ENCODE results near the gene ZNF398.

Gene ZNF398

DNA sequence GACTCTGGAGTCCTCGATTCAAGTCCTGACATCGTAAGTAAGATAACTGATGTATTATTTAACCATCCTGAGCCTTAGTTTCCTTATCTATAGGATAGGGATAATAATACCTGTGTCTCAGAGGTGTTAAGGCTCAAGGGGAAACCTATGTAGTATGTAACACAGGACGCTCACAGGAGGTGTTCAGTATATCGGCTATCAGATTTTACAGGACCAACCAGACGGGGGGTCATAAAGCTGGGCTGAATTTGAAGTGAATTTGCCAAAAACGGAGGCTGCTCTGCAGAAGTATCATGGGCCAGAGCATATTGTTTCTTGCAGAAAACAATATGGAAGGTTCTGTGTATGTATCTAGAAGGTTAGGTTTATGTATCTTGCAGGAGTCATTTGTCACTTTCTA lies 37.0 kb downstream of the ZNF398 start:
- TF ChIP-seq, protein P1, sequence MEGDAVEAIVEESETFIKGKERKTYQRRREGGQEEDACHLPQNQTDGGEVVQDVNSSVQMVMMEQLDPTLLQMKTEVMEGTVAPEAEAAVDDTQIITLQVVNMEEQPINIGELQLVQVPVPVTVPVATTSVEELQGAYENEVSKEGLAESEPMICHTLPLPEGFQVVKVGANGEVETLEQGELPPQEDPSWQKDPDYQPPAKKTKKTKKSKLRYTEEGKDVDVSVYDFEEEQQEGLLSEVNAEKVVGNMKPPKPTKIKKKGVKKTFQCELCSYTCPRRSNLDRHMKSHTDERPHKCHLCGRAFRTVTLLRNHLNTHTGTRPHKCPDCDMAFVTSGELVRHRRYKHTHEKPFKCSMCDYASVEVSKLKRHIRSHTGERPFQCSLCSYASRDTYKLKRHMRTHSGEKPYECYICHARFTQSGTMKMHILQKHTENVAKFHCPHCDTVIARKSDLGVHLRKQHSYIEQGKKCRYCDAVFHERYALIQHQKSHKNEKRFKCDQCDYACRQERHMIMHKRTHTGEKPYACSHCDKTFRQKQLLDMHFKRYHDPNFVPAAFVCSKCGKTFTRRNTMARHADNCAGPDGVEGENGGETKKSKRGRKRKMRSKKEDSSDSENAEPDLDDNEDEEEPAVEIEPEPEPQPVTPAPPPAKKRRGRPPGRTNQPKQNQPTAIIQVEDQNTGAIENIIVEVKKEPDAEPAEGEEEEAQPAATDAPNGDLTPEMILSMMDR (IDR thresholded peaks at IDR 0.05; ENCODE audit: low read depth, low read length), result no peak

DNA sequence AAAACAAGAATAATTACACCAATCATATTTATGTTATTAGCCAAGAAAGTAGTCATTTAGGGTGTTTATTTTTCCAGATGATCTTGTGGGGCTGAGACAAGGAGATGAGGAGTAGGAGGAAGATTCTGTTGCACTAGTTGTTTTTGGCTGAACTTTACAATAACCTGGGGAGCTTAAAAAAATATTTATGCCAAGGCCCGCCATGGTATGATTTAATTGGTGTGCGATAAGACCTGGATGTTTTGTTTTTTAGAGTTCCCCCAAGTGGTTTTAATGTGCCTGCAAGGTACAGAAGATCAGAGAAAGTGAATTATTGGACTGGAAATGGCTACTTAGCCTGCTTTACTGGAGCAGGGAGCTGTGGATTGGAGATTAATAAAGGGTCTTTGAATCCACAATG lies 41.0 kb downstream of the ZNF398 start:
- TF ChIP-seq, protein P1 (IDR thresholded peaks at IDR 0.05; ENCODE audit: low read depth, low read length), result no peak
- no peak overlapping the region for H3K4me3 ChIP-seq (replicated peaks in 1 of 2; ENCODE audit: low read depth in 2 of 2, low read length in 2 of 2)
- DNase-seq (ENCODE audit: low read depth in 2 of 2), result no peak

More for the DNA sequence above, 37.0 kb downstream of the ZNF398 start:
- no peak overlapping the region for H3K4me3 ChIP-seq (replicated peaks in 1 of 2; ENCODE audit: low read depth in 2 of 2, low read length in 2 of 2)
- DNase-seq (ENCODE audit: low read depth in 2 of 2), result no peak

DNA sequence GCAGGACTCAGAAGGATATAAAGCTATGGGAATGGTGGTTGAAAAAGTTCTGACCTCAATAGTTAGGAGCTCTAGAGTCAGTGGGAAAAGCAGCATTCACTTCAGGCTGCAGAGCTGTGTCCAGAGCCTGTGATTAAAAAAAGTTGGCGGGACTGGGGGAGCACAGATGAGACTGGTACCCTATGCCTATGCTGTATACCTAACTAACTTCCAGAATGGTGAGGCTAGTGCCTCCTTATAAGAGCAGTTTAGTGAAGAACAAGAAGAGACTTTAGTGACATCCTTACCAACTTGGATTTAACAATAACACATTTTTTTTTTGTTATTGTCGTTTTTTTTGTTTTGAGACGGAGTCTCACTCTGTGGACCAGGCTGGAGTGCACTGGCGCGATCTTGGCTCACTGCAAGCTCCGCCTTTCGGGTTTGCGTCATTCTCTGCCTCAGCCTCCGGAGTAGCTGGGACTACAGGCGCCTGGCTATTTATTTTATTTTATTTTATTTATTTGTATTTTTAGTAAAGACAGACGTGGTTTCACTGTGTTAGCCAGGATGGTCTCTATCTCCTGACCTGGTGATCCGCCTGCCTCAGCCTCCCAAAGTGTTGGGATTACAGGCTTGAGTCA lies 41.5 kb downstream of the ZNF398 start:
- no peak for DNase-seq (ENCODE audit: low read depth in 2 of 2)
- TF ChIP-seq, protein P1 (IDR thresholded peaks at IDR 0.05; ENCODE audit: low read depth, low read length), result no peak
- no peak overlapping the region for H3K4me3 ChIP-seq (replicated peaks in 1 of 2; ENCODE audit: low read depth in 2 of 2, low read length in 2 of 2)

DNA sequence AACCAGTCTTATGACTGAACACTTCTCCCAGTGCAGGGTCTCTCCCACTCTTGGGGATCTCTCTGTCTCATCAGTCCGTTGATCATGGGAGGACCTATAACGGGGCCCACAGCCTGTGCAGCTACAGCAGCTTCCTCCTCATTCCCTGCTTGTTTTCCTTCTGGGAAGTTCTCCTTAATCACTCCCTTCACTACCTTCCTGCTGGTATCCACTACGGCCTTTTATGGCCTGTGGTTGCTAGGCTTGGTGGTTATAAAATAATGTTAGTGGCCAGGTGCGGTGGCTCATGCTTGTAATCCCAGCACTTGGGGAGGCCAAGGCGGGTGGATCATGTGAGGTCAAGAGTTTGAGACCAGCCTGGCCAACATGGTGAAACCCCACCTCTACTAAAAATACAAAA lies 44.6 kb downstream of the ZNF398 start:
- H3K4me3 ChIP-seq (replicated peaks in 1 of 2; ENCODE audit: low read depth in 2 of 2, low read length in 2 of 2), result no peak overlapping the region
- TF ChIP-seq, protein P1 (IDR thresholded peaks at IDR 0.05; ENCODE audit: low read depth, low read length), result no peak
- DNase-seq (ENCODE audit: low read depth in 2 of 2), result no peak

DNA sequence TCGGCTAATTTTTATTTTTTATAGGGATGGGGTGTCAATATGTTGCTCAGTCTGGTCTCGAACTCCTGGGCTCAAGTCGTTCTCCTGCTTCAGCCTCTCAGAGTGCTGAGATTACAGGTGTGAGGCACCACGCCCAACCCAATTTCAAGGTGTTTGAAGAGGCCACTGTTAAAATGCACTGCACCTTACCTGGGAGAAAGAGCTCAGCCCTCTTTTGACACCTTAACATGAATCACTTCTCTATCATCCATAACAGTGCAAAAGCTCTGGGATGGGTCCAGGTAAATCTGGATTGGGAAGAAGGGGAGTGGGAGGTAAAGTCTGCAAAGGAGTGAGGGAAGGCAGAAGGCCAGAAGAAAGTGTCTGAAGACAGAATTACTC lies 47.5 kb downstream of the ZNF398 start:
- DNase-seq (ENCODE audit: low read depth in 2 of 2), result no peak
- H3K4me3 ChIP-seq (replicated peaks in 1 of 2; ENCODE audit: low read depth in 2 of 2, low read length in 2 of 2), result peak overlapping the region; percentile 77 to 88
- TF ChIP-seq, protein P1 (IDR thresholded peaks at IDR 0.05; ENCODE audit: low read depth, low read length), result no peak

DNA sequence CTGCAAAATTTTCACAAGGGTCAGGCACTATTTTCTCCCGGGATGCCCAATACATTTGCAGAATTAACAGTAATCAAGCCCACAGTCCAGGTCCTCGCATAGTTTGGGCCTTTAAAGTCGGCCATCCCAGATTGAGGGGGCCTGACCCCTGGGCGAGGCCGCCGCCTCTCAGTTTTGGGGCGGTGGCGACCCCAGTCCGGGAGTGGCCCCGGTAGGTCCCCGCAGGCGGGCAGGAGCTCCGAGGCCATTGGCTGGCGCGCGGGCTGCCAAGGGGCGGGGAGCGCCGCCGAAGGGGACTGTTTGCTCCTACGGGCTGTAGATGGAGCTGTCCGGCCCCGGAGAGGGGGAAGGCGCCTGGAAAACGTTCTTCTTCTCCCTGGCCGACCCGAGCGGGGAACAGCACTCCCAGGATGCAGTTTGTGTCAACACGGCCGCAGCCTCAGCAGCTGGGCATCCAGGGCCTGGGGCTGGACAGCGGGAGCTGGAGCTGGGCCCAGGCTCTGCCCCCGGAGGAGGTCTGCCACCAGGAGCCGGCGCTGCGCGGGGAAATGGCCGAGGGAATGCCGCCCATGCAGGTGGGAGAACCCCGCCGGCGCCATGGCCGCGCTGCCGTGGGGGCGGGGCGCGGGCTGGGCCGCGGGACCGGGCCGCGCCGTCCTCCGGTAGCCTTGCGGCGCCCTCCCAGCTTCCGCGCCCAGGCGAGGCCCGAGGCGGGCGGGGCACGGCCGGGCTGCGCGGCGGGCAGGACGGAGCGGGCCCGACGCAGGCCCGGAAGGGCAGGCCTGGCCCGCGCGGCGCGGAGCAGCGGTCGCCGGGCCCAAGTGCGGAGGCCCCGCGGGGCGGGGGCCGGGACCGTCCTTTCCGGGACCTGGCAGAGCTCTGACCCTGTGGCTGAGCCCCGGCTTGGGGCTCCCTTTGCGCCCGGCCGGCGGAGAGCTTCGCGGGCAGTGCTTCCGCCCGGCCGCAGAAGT lies 48.2 kb downstream of the ZNF398 start, which contains the start of gene ZNF282:
Gene ZNF282 (plus strand): TSS at position 367 of the 971 bp plus-strand sequence. CDS start 44 bp downstream, at position 411.
- H3K4me3 ChIP-seq (replicated peaks in 1 of 2; ENCODE audit: low read depth in 2 of 2, low read length in 2 of 2), result peak within 1 kb of the TSS; percentile 77 to 88
- DNase-seq (ENCODE audit: low read depth in 2 of 2), result peak; percentile 90
- TF ChIP-seq, protein P1 (IDR thresholded peaks at IDR 0.05; ENCODE audit: low read depth, low read length), result peak; percentile 70

Data from cardiac fibroblast (primary cell).